Activated CD8-positive, alpha-beta T cell treated with anti-CD3 and anti-CD28 coated beads for 36 hours (primary cell): Measurements from ENCODE around the gene SPPL2B. TPM values are rescaled to one million over a fixed set of nuclear protein-coding genes. Genes with fewer than 3 reads are reported as not detected.

Experiments
- ATAC-seq: fragments of 200-7000 bp; cut with Tn5 transposase; one replicate; pipeline ENCODE4 v1.10.0; 2021; ENCODE audit warnings: mild to moderate bottlenecking, moderate library complexity
- CTCF ChIA-PET: fragments of 350-600 bp; sonication (Branson Sonifier 250); formaldehyde crosslinking; loops from one replicate; lab custom pipeline; 2021; ENCODE audit warnings: antibody characterized with exemption; lab: Charles Lee
- POLR2A ChIA-PET: fragments of 350-600 bp; sonication (Branson Sonifier 250); formaldehyde crosslinking; loops from one replicate; lab custom pipeline; 2021; ENCODE audit warnings: antibody characterized with exemption; lab: Charles Lee
- DNase-seq: peaks from one replicate; pipeline ENCODE4 v3.0.0-alpha.2; 2020
- H3K27ac Mint-ChIP-seq: one replicate; pipeline ENCODE4 v1.8.0; 2021; ENCODE audit warnings: mild to moderate bottlenecking, mixed read lengths
- H3K27me3 Mint-ChIP-seq: one replicate; pipeline ENCODE4 v1.8.0; 2021; ENCODE audit warnings: mixed read lengths
- H3K36me3 Mint-ChIP-seq: one replicate; pipeline ENCODE4 v1.8.0; 2021; ENCODE audit warnings: low read depth, mixed read lengths
- H3K4me1 Mint-ChIP-seq: one replicate; pipeline ENCODE4 v1.8.0; 2021; ENCODE audit warnings: low read depth, mixed read lengths
- H3K4me3 Mint-ChIP-seq: one replicate; pipeline ENCODE4 v1.8.0; 2021; ENCODE audit warnings: mild to moderate bottlenecking, moderate library complexity, mixed read lengths
- H3K9me3 Mint-ChIP-seq: one replicate; pipeline ENCODE4 v1.8.0; 2021; ENCODE audit warnings: mixed read lengths
- intact Hi-C: fragments of 100-400 bp; cut with micrococcal nuclease; formaldehyde crosslinking; loops from one replicate; pipeline ENCODE4 v1.10.0; 2022
- total RNA-seq, 2 experiments: library from RNA; stranded (reverse); gene quantifications; one replicate each; pipeline ENCODE4 v1.2.3, GENCODE V29; 2021
- TF ChIP-seq, protein P1 (sequence below): fragments of 200-600 bp; IDR thresholded peaks from one replicate; pipeline ENCODE4 v1.8.0; 2022; ENCODE audit warnings: antibody characterized with exemption, mild to moderate bottlenecking

The SPPL2B gene
- total RNA-seq, 2 experiments from 2014 or later, result 52.8 to 54.3 TPM

DNA sequence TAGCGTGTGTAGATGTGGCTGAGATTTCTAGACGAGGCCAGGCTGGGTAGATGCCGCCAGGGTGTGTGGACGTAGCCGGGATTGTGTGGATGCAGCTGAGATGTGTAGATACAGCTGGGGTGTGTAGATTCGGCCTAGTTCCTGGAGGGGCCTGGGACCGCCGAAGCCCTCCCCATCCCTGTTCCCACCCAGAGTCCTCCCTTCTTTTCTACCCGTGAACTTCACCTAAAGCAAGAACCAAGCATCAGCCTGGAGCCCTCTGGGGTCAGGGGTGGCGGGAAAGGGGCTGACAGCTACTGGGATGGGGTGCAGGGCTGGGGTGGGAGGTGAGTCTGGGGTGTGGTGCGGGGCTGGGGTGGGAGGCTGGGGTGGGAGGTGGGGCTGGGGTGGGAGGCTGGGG is 32.3 kb downstream of the SPPL2B start:
- peaks cover 15% of the 10 kb centered on the region for H3K27me3 Mint-ChIP-seq
- H3K4me3 Mint-ChIP-seq, result no peak overlapping the region
- DNase-seq (no peak), ATAC-seq (no peak)
- CTCF ChIA-PET, result no interaction called here
- peaks cover 5% of the 10 kb centered on the region for H3K4me1 Mint-ChIP-seq
- H3K27ac Mint-ChIP-seq, result no peak overlapping the region
- no peaks in the 10 kb centered on the region for H3K36me3 Mint-ChIP-seq
- POLR2A ChIA-PET, result no interaction called here
- TF ChIP-seq, protein P1, sequence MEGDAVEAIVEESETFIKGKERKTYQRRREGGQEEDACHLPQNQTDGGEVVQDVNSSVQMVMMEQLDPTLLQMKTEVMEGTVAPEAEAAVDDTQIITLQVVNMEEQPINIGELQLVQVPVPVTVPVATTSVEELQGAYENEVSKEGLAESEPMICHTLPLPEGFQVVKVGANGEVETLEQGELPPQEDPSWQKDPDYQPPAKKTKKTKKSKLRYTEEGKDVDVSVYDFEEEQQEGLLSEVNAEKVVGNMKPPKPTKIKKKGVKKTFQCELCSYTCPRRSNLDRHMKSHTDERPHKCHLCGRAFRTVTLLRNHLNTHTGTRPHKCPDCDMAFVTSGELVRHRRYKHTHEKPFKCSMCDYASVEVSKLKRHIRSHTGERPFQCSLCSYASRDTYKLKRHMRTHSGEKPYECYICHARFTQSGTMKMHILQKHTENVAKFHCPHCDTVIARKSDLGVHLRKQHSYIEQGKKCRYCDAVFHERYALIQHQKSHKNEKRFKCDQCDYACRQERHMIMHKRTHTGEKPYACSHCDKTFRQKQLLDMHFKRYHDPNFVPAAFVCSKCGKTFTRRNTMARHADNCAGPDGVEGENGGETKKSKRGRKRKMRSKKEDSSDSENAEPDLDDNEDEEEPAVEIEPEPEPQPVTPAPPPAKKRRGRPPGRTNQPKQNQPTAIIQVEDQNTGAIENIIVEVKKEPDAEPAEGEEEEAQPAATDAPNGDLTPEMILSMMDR, result no peak
- H3K9me3 Mint-ChIP-seq, result no peaks in the 10 kb centered on the region
- intact Hi-C loops, result no loop called here

DNA sequence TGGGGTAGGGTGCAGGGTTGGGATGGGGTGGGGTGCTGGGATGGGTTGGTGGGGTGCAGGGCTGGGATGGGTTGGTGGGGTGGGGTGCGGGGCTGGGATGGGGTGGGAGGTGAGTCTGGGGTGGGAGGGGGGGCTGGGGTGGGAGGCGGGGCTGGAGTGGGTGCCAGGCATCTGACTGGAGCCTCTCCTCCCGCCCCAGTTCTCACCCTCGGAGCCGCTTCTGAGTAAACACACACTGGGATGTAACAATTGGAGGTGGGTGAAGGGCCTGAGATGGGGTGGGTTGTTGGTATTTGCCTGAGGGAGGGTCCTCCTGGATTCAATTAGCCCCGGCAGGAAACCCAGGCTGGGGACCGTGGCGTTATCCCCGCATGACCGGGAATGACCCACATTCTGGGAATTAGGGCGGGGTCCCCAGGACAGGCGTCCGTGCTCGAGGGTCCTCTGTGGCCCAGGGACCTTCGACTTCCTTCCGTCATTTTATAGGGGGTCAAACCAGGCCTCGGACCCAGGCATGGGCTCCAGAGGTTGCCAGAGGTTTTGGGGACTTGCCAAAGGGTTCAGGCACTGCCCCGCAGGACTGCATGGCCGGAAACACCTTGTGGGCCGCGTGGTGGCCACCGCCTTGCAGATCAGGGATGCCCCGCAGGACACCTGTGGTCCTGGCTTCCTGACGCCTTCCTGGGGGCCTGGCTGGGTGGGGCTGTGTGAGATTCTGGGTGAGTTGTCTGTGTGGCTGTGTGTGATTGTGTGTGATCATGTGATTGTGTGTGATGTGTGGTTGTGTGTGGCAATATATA is 33.0 kb downstream of the SPPL2B start:
- Mint-ChIP-seq H3K27ac (no peak overlapping the region), H3K4me3 (no peak overlapping the region), H3K9me3 (no peaks in the 10 kb centered on the region), H3K4me1 (peaks cover 5% of the 10 kb centered on the region), H3K36me3 (no peaks in the 10 kb centered on the region), H3K27me3 (peaks cover 15% of the 10 kb centered on the region)
- ATAC-seq (no peak), DNase-seq (no peak)
- POLR2A ChIA-PET, result no interaction called here
- CTCF ChIA-PET, result no interaction called here
- intact Hi-C loops, result no loop called here
- TF ChIP-seq, protein P1, result no peak

DNA sequence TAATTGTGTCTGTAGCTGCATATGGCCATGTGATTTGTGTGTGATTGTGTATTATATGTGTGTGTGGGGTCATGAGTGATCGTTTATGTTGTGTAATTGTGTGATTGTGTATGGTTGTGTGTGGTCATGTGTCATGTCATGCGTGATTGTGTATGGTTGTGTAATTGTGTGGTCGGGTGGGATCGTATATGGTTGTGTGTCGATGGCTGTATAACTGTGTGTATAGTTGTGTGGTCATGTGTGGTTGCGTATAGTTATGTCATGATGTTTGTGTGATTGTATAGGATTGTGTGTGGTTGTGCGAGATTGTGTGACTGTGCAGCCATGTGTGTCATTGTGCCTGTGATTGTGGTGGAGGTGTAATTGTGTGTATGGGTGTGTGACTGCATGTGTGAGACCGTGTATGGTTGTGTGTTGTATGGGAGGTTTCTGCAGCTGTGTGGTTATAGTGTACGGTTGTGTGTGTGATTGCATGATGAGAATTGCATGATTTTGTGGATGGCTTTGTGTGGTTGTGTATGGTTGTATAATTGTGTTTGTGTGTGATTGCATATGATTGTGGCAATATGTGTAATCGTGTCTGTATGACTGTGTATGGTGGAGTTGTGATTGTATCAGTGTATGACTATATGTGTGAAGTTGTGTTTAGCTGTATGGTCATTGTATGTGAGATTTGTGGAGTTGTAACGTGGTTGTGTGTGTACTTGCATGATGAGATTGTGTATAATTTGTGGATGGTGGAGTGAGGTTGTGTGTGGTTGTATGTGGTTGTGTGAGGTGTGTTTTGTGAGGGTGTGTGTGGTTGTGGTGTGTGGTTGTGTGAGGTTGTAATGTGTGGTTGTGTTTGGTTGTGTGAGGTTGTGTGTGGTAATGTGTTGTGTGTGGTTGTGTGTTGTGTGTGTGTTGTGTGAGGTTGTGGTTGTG is 33.8 kb downstream of the SPPL2B start:
- DNase-seq (no peak), ATAC-seq (no peak)
- no peaks in the 10 kb centered on the region for H3K9me3 Mint-ChIP-seq
- no peaks in the 10 kb centered on the region for H3K36me3 Mint-ChIP-seq
- intact Hi-C loops, result no loop called here
- ChIA-PET CTCF (interaction anchor here (1.3 kb wide), 1 partner anchor 30 kb away, joined by 4 read pairs; no protein-coding TSS in a partner anchor), POLR2A (no interaction called here)
- peaks cover 5% of the 10 kb centered on the region for H3K4me1 Mint-ChIP-seq
- TF ChIP-seq, protein P1, result no peak
- H3K4me3 Mint-ChIP-seq, result no peak overlapping the region
- no peak overlapping the region for H3K27ac Mint-ChIP-seq
- peaks cover 15% of the 10 kb centered on the region for H3K27me3 Mint-ChIP-seq

DNA sequence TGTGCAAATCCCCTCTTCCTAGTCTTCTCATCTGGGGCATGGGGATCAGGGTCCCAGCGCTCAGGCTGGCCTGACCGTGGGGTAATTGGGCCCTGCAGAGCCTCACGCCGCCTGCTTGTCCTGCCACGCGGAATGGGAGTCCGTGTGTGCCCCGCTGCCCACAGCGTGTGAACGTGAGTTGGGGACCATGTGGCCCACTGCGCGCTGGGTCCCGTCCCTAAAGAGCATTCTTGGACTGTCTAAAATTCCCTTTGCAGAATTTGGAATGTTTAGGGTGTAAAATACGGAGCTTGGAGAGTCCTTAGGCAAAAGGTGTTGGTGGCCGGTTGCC is 34.5 kb downstream of the SPPL2B start:
- ChIA-PET CTCF (interaction anchor here (1.3 kb wide), 1 partner anchor 29 kb away, joined by 4 read pairs; no protein-coding TSS in a partner anchor), POLR2A (no interaction called here)
- H3K4me3 Mint-ChIP-seq, result no peak overlapping the region
- H3K4me1 Mint-ChIP-seq, result peaks cover 5% of the 10 kb centered on the region
- intact Hi-C loops, result no loop called here
- peaks cover 15% of the 10 kb centered on the region for H3K27me3 Mint-ChIP-seq
- no peak overlapping the region for H3K27ac Mint-ChIP-seq
- ATAC-seq, result no peak
- no peaks in the 10 kb centered on the region for H3K36me3 Mint-ChIP-seq
- TF ChIP-seq, protein P1, result no peak
- H3K9me3 Mint-ChIP-seq, result no peaks in the 10 kb centered on the region
- DNase-seq, result no peak
